Right atrium auricular region (tissue), 2 donors: ENCODE results near the gene PODXL. TPM values are rescaled to one million over a fixed set of nuclear protein-coding genes. Genes with fewer than 3 reads are reported as not detected.

Source experiments
- DNase-seq: peaks from one replicate; pipeline ENCODE4 v3.0.0-alpha.2; 2019; ENCODE audit warnings: low spot score
- H3K27ac ChIP-seq, 2 donors: fragments of 200-600 bp; sonication (generic); 1 replicate in 1 of 2; 2 replicates in 1 of 2; pipeline ENCODE4 v1.5.1; 2016 to 2019
- H3K27me3 ChIP-seq, 2 donors: fragments of 200-600 bp; sonication (generic); one replicate each; pipeline versions ENCODE4 v1.5.1 to v1.6.0; 2017 to 2019
- H3K36me3 ChIP-seq: fragments of 200-600 bp; sonication (generic); one replicate; pipeline ENCODE4 v1.5.1; 2016
- H3K4me1 ChIP-seq, 2 donors: fragments of 200-600 bp; sonication (generic); one replicate each; pipeline versions ENCODE4 v1.5.1 to v1.6.0; 2017 to 2019
- H3K4me3 ChIP-seq, 2 donors: fragments of 200-600 bp; sonication (generic); 1 replicate in 1 of 2; 2 replicates in 1 of 2; pipeline ENCODE4 v1.5.1; 2017 to 2019; ENCODE audit warnings: mild to moderate bottlenecking in 1 of 2, moderate library complexity in 1 of 2
- H3K9me3 ChIP-seq, 2 donors: fragments of 200-600 bp; sonication (generic); one replicate each; pipeline ENCODE4 v1.5.1; 2019
- CTCF ChIP-seq, 2 donors: fragments of 200-600 bp; sonication (generic); IDR thresholded peaks; one replicate each; pipeline ENCODE4 v1.5.1; 2019; ENCODE audit warnings: antibody characterized with exemption in 2 of 2
- total RNA-seq, 2 donors: library from RNA; depleted of rRNA; stranded (reverse); fragments of >200 nt; gene quantifications; one replicate each; pipeline ENCODE4 v1.1.0, GENCODE V29; 2016

The PODXL gene
- total RNA-seq, 2 donors from 2014 or later = 47.6 to 144 TPM

- H3K9me3 ChIP-seq = no peaks in the 10 kb centered on the region
- no peak overlapping the region for H3K4me3 ChIP-seq
- H3K27ac ChIP-seq = peak overlapping the region; percentile 55 to 71
- TF ChIP-seq CTCF (IDR thresholded peaks at IDR 0.05) = no peak
- no peak for DNase-seq
- H3K27me3 ChIP-seq = no peaks in the 10 kb centered on the region
- peaks cover 0 to 60% of the 10 kb centered on the region in 2 donors for H3K4me1 ChIP-seq
- H3K36me3 ChIP-seq = no peaks in the 10 kb centered on the region
Measured at GRCh38 chr7:131544021-131544420, 12.4 kb downstream of the PODXL start.

- Histone ChIP-seq H3K4me1 (peaks cover 0 to 67% of the 10 kb centered on the region in 2 donors), H3K4me3 (no peak overlapping the region), H3K27me3 (no peaks in the 10 kb centered on the region), H3K36me3 (no peaks in the 10 kb centered on the region), H3K9me3 (no peaks in the 10 kb centered on the region), H3K27ac (peak overlapping the region in 1 of 2 donors; percentile 71)
- no peak for DNase-seq
- no peak for TF ChIP-seq CTCF (IDR thresholded peaks at IDR 0.05)
Measured at GRCh38 chr7:131543298-131543697, 13.1 kb downstream of the PODXL start.

GRCh38 chr7:131540491-131541162 lies 15.8 kb downstream of the PODXL start:
- Histone ChIP-seq H3K9me3 (no peaks in the 10 kb centered on the region), H3K27me3 (no peaks in the 10 kb centered on the region), H3K27ac (peak overlapping the region; percentile 83 to 86), H3K4me1 (peaks cover 0 to 87% of the 10 kb centered on the region in 2 donors), H3K36me3 (no peaks in the 10 kb centered on the region), H3K4me3 (no peak overlapping the region)
- TF ChIP-seq CTCF (IDR thresholded peaks at IDR 0.05) = peak in 1 of 2 donors; percentile 58
- no peak for DNase-seq

- H3K4me3 ChIP-seq = no peak overlapping the region
- H3K27ac ChIP-seq = peak overlapping the region; percentile 83 to 86
- DNase-seq = no peak
- no peaks in the 10 kb centered on the region for H3K36me3 ChIP-seq
- no peaks in the 10 kb centered on the region for H3K27me3 ChIP-seq
- H3K9me3 ChIP-seq = no peaks in the 10 kb centered on the region
- no peak for TF ChIP-seq CTCF (IDR thresholded peaks at IDR 0.05)
- H3K4me1 ChIP-seq = peaks cover 0 to 87% of the 10 kb centered on the region in 2 donors
Measured at GRCh38 chr7:131538813-131539179, 17.6 kb downstream of the PODXL start.

- DNase-seq = no peak
Measured at GRCh38 chr7:131538071-131538812, 18.2 kb downstream of the PODXL start.

More at GRCh38 chr7:131538071-131538812, 18.2 kb downstream of the PODXL start:
- Histone ChIP-seq H3K4me1 (peaks cover 0 to 91% of the 10 kb centered on the region in 2 donors), H3K36me3 (no peaks in the 10 kb centered on the region), H3K27ac (peak overlapping the region; percentile 83 to 86), H3K4me3 (no peak overlapping the region), H3K9me3 (no peaks in the 10 kb centered on the region), H3K27me3 (no peaks in the 10 kb centered on the region)
- TF ChIP-seq CTCF (IDR thresholded peaks at IDR 0.05) = no peak
